Esophagus muscularis mucosa (tissue), 4 donors: ENCODE measurements around the gene VWA5B1.

ENCODE experiments used
- CTCF ChIP-seq, 3 experiments: fragments of 200-600 bp in 2 of 3; fragments of 450-650 bp in 1 of 3; sonication (generic) in 2 of 3; IDR thresholded peaks; one replicate each; pipeline ENCODE4 v1.5.1; 2017 to 2019; ENCODE audit warnings: antibody characterized with exemption in 3 of 3, mild to moderate bottlenecking in 2 of 3, moderate library complexity in 1 of 3
- EP300 ChIP-seq: sonication (generic); formaldehyde crosslinking; IDR thresholded peaks from one replicate; pipeline ENCODE4 v1.6.1; 2017; ENCODE audit warnings: antibody characterized with exemption
- POLR2A ChIP-seq: fragments of 450-650 bp; IDR thresholded peaks from one replicate; pipeline ENCODE4 v1.6.1; 2017; ENCODE audit warnings: antibody characterized with exemption, moderate library complexity, mild to moderate bottlenecking, low read depth
- POLR2AphosphoS5 ChIP-seq, 2 donors: sonication (generic); formaldehyde crosslinking; IDR thresholded peaks; one replicate each; pipeline ENCODE4 v1.6.1; 2017; ENCODE audit warnings: antibody characterized with exemption in 2 of 2

GRCh38 chr1:20312818-20313217 lies 22.1 kb downstream of the VWA5B1 start:
- TF ChIP-seq POLR2A, result no peak
- no peak for TF ChIP-seq CTCF (IDR thresholded peaks at IDR 0.05)
- TF ChIP-seq EP300, result no peak
- TF ChIP-seq POLR2AphosphoS5 (IDR thresholded peaks at IDR 0.05), result no peak
